GM18508 (cell line): ENCODE data around the gene MYO5A.

ENCODE experiments used
- ATAC-seq: cut with Tn5 transposase; IDR thresholded peaks from one replicate; pipeline ENCODE4 v1.9.1; 2021; ENCODE audit warnings: moderate number of reproducible peaks; ENCODE audit not compliant: insufficient read depth, unreplicated experiment

Gene MYO5A

GRCh38 chr15:52340093-52340492 is 188.6 kb downstream of the MYO5A start:
- no peak for ATAC-seq

GRCh38 chr15:52338891-52339290 is 189.8 kb downstream of the MYO5A start:
- no peak for ATAC-seq

- ATAC-seq = no peak
Observed at GRCh38 chr15:52338058-52338457, 190.6 kb downstream of the MYO5A start.

GRCh38 chr15:52337198-52337853 is 191.4 kb downstream of the MYO5A start:
- no peak for ATAC-seq

GRCh38 chr15:52336529-52336928 is 192.2 kb downstream of the MYO5A start:
- no peak for ATAC-seq

GRCh38 chr15:52334491-52335160 is 194.1 kb downstream of the MYO5A start:
- no peak for ATAC-seq

GRCh38 chr15:52331490-52332240 is 197.0 kb downstream of the MYO5A start:
- peak; percentile 67 for ATAC-seq

DNA sequence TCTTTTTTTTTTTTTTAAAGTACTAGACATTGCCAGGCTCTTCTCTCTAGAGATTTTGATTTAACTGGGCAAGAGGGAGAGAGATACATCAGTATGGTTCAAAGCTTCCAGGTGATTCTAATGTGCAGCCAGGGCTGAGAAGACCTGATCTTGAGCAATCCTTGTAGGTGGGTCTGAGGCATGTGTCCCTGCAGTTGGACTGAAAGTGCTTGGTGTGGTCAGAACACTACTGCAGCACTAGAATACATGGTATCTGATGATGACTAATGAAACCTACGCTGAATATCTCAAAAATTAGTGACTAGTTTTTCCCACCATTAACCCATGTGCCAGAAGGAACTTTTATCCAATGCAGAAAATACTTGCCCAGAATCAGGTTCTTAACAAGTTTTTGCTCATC is 198.7 kb downstream of the MYO5A start:
- ATAC-seq = no peak

DNA sequence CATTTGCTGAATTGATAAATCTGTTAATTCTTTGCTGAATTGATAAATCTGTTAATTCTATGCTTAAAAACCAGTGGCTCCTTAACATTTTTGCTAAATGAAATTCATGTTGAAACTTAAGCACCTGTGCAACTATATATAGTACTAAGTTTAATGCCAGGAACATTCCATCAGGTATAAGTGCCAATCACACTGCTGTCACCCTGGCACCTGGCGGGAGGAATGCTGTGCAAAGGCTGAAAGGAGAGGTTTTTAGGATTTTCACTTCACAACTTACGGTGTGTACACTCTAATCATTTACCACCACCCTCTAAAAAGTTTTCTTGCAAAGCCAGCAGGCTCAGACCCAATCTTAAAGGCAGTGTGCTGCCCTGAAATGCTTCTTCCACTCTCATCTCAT is 199.5 kb downstream of the MYO5A start:
- ATAC-seq = no peak

DNA sequence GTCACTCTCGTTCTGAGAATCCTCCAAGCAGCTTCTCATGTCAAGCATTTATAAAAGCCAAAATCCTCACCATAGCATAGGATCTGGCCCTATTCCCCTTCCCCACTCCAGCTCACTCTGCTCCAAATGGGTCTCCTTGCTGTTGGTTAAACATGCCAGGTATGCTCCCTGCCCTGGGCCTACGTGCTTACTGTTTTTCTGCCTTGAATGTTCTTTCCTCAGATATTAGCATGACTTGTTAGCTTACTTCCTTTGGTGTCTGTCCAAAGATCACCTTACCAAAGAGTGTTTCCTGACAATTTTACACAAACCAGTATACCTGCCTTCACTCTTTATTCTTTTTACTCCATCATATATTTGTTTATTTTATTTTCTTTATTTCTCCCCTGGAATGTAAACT is 200.0 kb downstream of the MYO5A start:
- ATAC-seq = no peak

- ATAC-seq = no peak
Observed at GRCh38 chr15:52326756-52327155, 201.9 kb downstream of the MYO5A start.

DNA sequence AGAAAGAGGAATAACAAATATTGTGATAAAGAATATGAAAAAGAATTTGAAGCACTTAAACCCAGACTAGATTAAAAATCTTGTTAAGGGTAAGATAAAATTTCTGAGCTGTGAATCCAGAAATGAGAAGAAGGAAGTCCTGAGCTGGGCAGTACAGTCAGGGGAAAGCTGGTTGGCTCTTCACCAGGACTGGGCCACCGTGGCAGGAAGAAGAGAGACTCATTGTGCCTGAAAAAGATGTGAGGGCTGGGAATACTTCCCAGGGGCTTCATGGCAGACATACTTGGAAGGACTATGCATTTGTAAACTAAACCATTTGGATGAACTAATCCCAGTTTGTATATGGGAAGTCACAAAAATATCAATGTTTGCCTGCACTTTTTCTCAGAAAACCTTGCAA is 204.6 kb downstream of the MYO5A start:
- ATAC-seq = no peak

DNA sequence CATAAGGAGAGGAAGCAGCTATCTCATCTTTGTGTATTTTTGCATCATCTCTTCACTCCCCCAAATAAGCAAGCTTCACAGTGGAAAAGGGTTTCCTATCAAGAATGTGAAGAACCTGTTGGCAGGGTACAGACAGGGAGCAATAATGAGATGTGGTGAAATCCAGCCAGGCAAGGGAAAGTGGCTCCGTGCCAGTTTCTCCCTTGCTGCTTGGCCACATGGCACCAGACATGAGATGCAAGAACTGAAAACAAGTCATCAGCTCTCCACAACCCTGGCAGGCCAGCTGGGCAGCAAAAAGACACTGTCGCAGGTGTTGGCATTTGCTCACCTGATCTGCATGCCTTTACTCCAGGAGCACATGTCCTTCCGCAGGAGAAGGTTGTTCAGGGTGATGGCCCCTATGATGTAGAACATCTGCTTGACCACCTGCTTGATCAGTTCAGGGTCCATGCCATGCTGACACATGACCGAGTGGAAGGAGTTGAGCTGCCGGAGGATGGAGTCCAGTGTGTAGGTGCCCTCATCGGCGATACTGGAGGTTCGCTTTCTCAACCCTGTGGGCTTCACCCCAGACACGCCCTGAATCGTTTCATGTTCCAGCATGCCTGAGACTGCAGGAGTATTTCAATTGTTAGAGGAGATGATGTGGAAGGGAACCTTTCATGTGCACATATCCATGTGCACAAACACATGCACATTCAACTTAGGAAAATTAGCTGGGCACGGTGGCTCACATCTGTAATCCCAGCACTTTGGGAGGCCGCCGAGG is 209.8 kb downstream of the MYO5A start:
- ATAC-seq = no peak

DNA sequence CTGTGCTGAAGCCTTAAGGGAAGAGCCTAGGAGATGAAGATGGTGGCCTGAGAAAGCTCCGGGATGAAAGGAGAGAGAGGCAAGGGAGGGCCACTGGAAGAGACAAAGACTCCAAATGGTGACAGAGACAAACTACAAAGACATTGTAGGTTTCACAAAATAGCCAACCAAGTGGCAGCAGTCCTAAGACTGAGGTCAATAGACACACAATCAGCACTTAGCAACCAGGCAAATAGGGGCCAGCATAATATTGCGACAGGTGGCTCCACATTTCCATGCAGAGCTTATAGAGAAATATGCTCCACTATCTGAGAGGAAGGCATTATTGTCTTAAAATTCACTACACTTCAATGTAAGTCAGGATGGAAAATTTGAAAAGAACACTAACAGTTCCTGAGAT is 211.0 kb downstream of the MYO5A start:
- ATAC-seq = no peak

DNA sequence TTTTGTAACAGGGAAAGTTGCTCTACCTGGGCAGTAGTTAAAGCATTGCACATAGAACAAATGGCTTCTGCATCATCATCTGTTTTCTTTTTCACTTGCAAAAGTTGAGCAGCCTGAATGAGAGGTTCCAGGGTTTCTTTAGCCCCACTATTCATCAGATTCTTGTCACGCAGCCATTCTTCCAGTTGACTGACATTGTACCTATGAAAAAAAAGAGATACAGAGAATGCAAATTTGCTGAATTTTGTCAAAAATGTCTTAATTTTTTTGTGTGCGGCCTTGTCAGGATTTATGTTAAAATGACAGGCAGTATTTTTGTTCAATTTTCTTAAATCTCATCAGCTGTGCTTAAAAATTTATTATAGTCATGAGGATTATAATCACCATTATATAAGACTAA is 211.7 kb downstream of the MYO5A start:
- ATAC-seq = no peak

- peak; percentile 57 for ATAC-seq
Observed at GRCh38 chr15:52309154-52309548, 219.5 kb downstream of the MYO5A start.

DNA sequence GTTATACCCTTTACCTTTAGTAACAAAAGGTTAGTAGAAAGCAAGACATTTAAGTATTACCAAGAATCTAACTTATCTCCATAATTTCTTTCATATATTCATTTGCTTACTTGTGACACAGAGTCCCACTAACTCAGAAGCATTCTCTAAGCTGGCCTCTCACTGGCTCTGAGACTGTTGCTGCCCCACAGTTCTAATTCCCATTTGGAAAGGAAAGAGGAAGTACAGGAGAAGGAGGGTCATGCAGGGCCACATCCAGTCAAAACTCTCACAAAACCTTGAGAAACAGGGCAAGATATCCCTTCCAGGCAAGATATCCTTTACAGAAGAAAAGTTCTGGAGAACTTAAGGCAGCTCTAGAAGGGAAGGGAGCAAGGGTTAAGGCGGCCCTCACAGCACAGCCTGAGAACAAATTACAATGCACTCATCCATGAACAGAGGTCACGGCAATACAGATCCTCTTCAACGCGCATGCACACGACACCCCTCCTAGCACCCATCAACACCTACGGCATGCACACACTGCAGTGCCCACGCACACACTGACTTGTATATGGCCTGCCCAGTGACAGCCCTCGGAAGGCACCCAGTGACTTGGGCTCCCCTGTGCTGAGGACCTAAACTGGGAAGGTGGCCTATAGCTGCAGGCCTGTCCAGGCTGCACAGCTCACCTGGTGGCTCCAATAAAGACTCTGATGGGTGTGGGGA is 220.1 kb downstream of the MYO5A start:
- peak; percentile 51 for ATAC-seq

DNA sequence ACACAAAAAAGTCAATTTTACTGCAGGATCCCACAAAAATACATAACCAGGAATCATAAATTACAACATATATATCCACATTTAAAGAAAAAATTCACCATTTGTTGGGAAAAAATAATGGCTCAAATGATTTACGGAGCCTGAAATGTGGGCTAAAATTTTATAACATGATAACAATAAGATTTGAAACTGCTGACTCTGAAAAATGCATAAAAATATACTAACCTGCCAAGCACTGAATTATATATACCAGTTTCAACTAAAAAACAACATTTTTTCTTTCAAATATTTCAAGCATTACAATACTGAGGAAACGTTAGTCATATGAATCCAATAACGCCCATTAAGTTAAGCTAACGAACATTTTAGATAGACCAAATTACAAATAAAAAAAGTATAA is 220.8 kb downstream of the MYO5A start:
- no peak for ATAC-seq

GRCh38 chr15:52306270-52306669 is 222.4 kb downstream of the MYO5A start:
- no peak for ATAC-seq

DNA sequence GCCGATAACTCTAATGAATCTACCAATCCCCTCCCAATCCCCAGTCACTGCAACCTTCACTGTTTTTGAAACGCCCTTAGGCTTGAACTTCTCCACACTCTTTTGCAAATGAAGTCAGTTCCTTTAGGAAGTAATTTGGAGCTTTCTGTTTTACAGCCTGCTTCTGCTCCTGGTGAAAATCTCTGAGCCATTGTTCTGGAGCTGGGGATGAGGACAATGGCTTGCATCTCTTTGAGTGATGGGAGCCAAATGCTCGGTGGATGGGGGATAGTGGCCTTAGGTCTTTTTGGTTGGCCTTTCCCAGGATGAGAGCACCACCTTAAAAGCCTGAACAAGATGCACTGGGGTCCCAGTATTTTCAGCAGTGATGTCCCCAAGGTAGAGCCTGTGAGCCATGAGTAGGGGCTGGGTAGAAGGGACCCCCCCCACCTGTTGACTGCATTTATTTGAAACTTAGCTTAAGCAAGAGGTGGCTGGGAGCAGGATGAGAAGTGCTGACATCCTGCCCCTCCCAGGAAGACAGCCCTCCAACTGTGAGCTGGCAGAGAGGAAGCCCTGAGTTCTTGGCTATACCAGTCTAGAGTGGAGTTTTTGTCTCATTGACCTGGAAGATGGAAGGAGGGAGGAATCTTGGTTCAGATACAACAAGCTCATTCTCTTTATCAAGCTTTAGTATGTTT is 225.4 kb downstream of the MYO5A start:
- no peak for ATAC-seq
